IMR-90 (cell line): ENCODE measurements around the gene C6orf89. TPM values are rescaled to one million over a fixed set of nuclear protein-coding genes. Genes with fewer than 3 reads are reported as not detected.

Experiments used
- ATAC-seq: fragments of 200-7000 bp; cut with Tn5 transposase; 2 replicates; pipeline ENCODE4 v1.9.1; 2020; ENCODE audit warnings: low read depth, mild to moderate bottlenecking, moderate library complexity
- BruUV-seq: library from RNA; stranded (reverse); fragments of 400-500 nt; replicated peaks from 2 replicates; lab custom pipeline; 2021; lab: Mats Ljungman, UMichigan
- CTCF ChIA-PET: fragments of 300-600 bp; formaldehyde crosslinking; extraction: SDS; loops from one replicate; lab custom pipeline; 2021; ENCODE audit warnings: antibody characterized with exemption; lab: Yijun Ruan, JAX
- POLR2A ChIA-PET: fragments of 300-600 bp; sonication (Branson Sonifier 250); formaldehyde crosslinking; loops from one replicate; lab custom pipeline; 2022; ENCODE audit warnings: antibody characterized with exemption; ENCODE audit not compliant: unreplicated experiment; lab: Charles Lee
- DNase-seq: peaks from one replicate; pipeline ENCODE4 v3.0.0; 2013
- H2AFZ ChIP-seq: replicated peaks from 2 replicates; pipeline ENCODE3; 2013; ENCODE audit warnings: low read length, mild to moderate bottlenecking; ENCODE audit not compliant: poor library complexity
- H2AK5ac ChIP-seq: 2 replicates; pipeline ENCODE4 v1.6.1; 2013; ENCODE audit warnings: low read depth, low read length, inconsistent platforms
- H2AK9ac ChIP-seq: replicated peaks from 2 replicates; pipeline ENCODE3; 2013; ENCODE audit warnings: mild to moderate bottlenecking, low read depth, low read length, moderate library complexity; ENCODE audit not compliant: poor library complexity
- H2BK120ac ChIP-seq: 2 replicates; pipeline ENCODE4 v1.6.1; 2013; ENCODE audit warnings: low read depth, low read length, inconsistent platforms
- H2BK15ac ChIP-seq: 3 replicates; pipeline ENCODE4 v1.6.1; 2013; ENCODE audit warnings: low read depth, low read length, inconsistent platforms
- H2BK20ac ChIP-seq: 2 replicates; pipeline ENCODE4 v1.6.1; 2013; ENCODE audit warnings: low read depth, mild to moderate bottlenecking, inconsistent platforms, low read length, moderate library complexity
- H2BK5ac ChIP-seq: 2 replicates; pipeline ENCODE4 v1.6.1; 2013; ENCODE audit warnings: mild to moderate bottlenecking, low read depth, low read length, inconsistent platforms; ENCODE audit not compliant: poor library complexity, severe bottlenecking
- H3K14ac ChIP-seq: replicated peaks from 2 replicates; pipeline ENCODE4 v1.6.1; 2013; ENCODE audit warnings: low read depth, low read length, inconsistent platforms
- H3K18ac ChIP-seq: 2 replicates; pipeline ENCODE4 v1.6.1; 2013; ENCODE audit warnings: low read depth, low read length, control low read depth
- H3K23ac ChIP-seq: 2 replicates; pipeline ENCODE4 v1.6.1; 2013; ENCODE audit warnings: low read depth, low read length, inconsistent platforms
- H3K27ac ChIP-seq: 2 replicates; pipeline ENCODE4 v1.5.1; 2013; ENCODE audit warnings: mild to moderate bottlenecking, control low read depth, low read length; ENCODE audit not compliant: insufficient read depth
- H3K27me3 ChIP-seq: 2 replicates; pipeline ENCODE4 v1.6.1; 2013; ENCODE audit warnings: low read length; ENCODE audit not compliant: control insufficient read depth, insufficient read depth
- H3K36me3 ChIP-seq: 2 replicates; pipeline ENCODE4 v1.6.1; 2013; ENCODE audit warnings: low read length, mixed read lengths; ENCODE audit not compliant: control insufficient read depth, insufficient read depth
- H3K4ac ChIP-seq: 2 replicates; pipeline ENCODE4 v1.6.1; 2013; ENCODE audit warnings: low read depth, low read length, inconsistent platforms
- H3K4me1 ChIP-seq: 2 replicates; pipeline ENCODE4 v1.6.1; 2013; ENCODE audit warnings: low read length, mixed read lengths; ENCODE audit not compliant: control insufficient read depth, insufficient read depth
- H3K4me2 ChIP-seq: 2 replicates; pipeline ENCODE4 v1.6.1; 2013; ENCODE audit warnings: low read depth, mild to moderate bottlenecking, control low read depth, low read length, moderate library complexity
- H3K4me3 ChIP-seq: 2 replicates; pipeline ENCODE4 v1.5.1; 2013; ENCODE audit warnings: low read depth, mild to moderate bottlenecking, control low read depth, low read length, moderate library complexity; ENCODE audit not compliant: insufficient read depth
- H3K56ac ChIP-seq: 2 replicates; pipeline ENCODE4 v1.6.1; 2013; ENCODE audit warnings: low read length, inconsistent platforms; ENCODE audit not compliant: insufficient read depth; ENCODE audit errors: extremely low read depth
- H3K79me1 ChIP-seq, 2 experiments: 2 replicates each; pipeline ENCODE4 v1.6.1; 2013; ENCODE audit warnings: low read length in 2 of 2, inconsistent platforms in 1 of 2, low read depth in 1 of 2
- H3K9ac ChIP-seq: 2 replicates; pipeline ENCODE4 v1.6.1; 2013; ENCODE audit warnings: low read depth, low read length, control low read depth
- H3K9me1 ChIP-seq: 2 replicates; pipeline ENCODE4 v1.6.1; 2013; ENCODE audit warnings: low read length, inconsistent platforms; ENCODE audit not compliant: insufficient read depth
- H3K9me3 ChIP-seq: 2 replicates; pipeline ENCODE4 v1.6.1; 2013; ENCODE audit warnings: low read length; ENCODE audit not compliant: control insufficient read depth, insufficient read depth
- H4K20me1 ChIP-seq: 2 replicates; pipeline ENCODE4 v1.6.1; 2013; ENCODE audit warnings: low read length, inconsistent platforms; ENCODE audit not compliant: insufficient read depth
- H4K5ac ChIP-seq: 2 replicates; pipeline ENCODE4 v1.6.1; 2013; ENCODE audit warnings: mild to moderate bottlenecking, low read depth, low read length, control low read depth
- H4K8ac ChIP-seq, 2 experiments: 2 replicates each; pipeline ENCODE4 v1.6.1; 2013; ENCODE audit warnings: low read depth in 2 of 2, low read length in 2 of 2, control low read depth in 1 of 2, inconsistent platforms in 1 of 2
- H4K91ac ChIP-seq: 2 replicates; pipeline ENCODE4 v1.6.1; 2013; ENCODE audit warnings: low read depth, low read length, inconsistent platforms; ENCODE audit not compliant: insufficient read depth
- BHLHE40 ChIP-seq: fragments of 150-350 bp; IDR thresholded peaks from 2 replicates; pipeline ENCODE4 v1.6.1; 2016; ENCODE audit warnings: mild to moderate bottlenecking, low read depth, low read length
- CEBPB ChIP-seq: IDR thresholded peaks from 2 replicates; pipeline ENCODE4 v1.6.1; 2012; ENCODE audit warnings: low read depth, low read length, improper control_type of control experiment
- CHD1 ChIP-seq: IDR thresholded peaks from 2 replicates; pipeline ENCODE4 v1.6.1; 2012; ENCODE audit warnings: low read depth, low read length, improper control_type of control experiment
- CTCF ChIP-seq: conservative IDR thresholded peaks from 2 replicates; pipeline ENCODE4 v1.5.1; 2012; ENCODE audit warnings: mild to moderate bottlenecking, low read depth, low read length, improper control_type of control experiment
- ELK1 ChIP-seq: fragments of 150-350 bp; IDR thresholded peaks from 2 replicates; pipeline ENCODE4 v1.6.1; 2016; ENCODE audit warnings: low read depth, mild to moderate bottlenecking, low read length, moderate library complexity, borderline replicate concordance
- FOS ChIP-seq: fragments of 150-350 bp; IDR thresholded peaks from 2 replicates; pipeline ENCODE4 v1.6.1; 2016; ENCODE audit warnings: low read depth, low read length
- MAZ ChIP-seq: IDR thresholded peaks from 2 replicates; pipeline ENCODE4 v1.6.1; 2012; ENCODE audit warnings: low read depth, mild to moderate bottlenecking, low read length, improper control_type of control experiment, moderate library complexity, borderline replicate concordance
- MXI1 ChIP-seq: IDR thresholded peaks from 2 replicates; pipeline ENCODE4 v1.6.1; 2012; ENCODE audit warnings: low read depth, mild to moderate bottlenecking, low read length, moderate library complexity, borderline replicate concordance
- NFE2L2 ChIP-seq: fragments of 150-350 bp; IDR thresholded peaks from 2 replicates; pipeline ENCODE4 v1.6.1; 2016; ENCODE audit warnings: low read depth, mild to moderate bottlenecking, low read length
- POLR2A ChIP-seq: IDR thresholded peaks from 2 replicates; pipeline ENCODE4 v1.6.1; 2012; ENCODE audit warnings: mild to moderate bottlenecking, low read depth, low read length
- SMC3 ChIP-seq: fragments of 150-350 bp; IDR thresholded peaks from 2 replicates; pipeline ENCODE4 v1.6.1; 2016; ENCODE audit warnings: low read depth, mild to moderate bottlenecking, antibody characterized with exemption, low read length, moderate library complexity
- USF2 ChIP-seq: fragments of 150-350 bp; IDR thresholded peaks from 2 replicates; pipeline ENCODE4 v1.6.1; 2017; ENCODE audit warnings: mild to moderate bottlenecking, antibody characterized with exemption, low read length, low read depth
- WGBS, 2 experiments: methylation state at CpG; one replicate each; pipeline versions ENCODE4 v1.1.5 to v1.1.7; 2013; ENCODE audit warnings: missing lambda C conversion rate in 2 of 2; ENCODE audit not compliant: insufficient read length in 1 of 2; ENCODE audit errors: extremely low coverage in 2 of 2; 5-methylcytosine and 5-hydroxymethylcytosine counted together
- dilution Hi-C: fragments of 300-500 bp; cut with HindIII; formaldehyde crosslinking; loops from one replicate; pipeline ENCODE4 v1.14.3; 2018; ENCODE audit warnings: low sequenced_read_pairs; ENCODE audit not compliant: unreplicated experiment
- in situ Hi-C: fragments of 300-500 bp; cut with MboI; formaldehyde crosslinking; loops from 3 replicates; pipeline ENCODE4 v1.14.3; 2019; ENCODE audit warnings: low sequenced_read_pairs, inconsistent platforms, mixed read lengths
- intact Hi-C: fragments of 100-400 bp; cut with micrococcal nuclease; formaldehyde crosslinking; loops from 2 replicates; pipeline ENCODE4 v1.10.0; 2022
- polyA plus RNA-seq, 3 experiments: library from polyadenylated mRNA; depleted of rRNA; stranded (reverse); fragments of >200 nt; gene quantifications; 2 replicates each; pipeline ENCODE4 v1.2.3, GENCODE V29; 2012; ENCODE audit warnings: low replicate concordance in 1 of 3
- total RNA-seq: library from RNA; depleted of rRNA; stranded (reverse); fragments of >200 nt; gene quantifications from 2 replicates; pipeline ENCODE4 v1.2.3, GENCODE V29; 2012

Gene C6orf89
- total and polyA plus RNA-seq, 2 of the 4 experiments (the other 2 are of a cell fraction): 30.8 to 52.3 TPM

- Histone ChIP-seq H3K4ac (no peak overlapping the region), H3K9me1 (no peaks in the 10 kb centered on the region; the same call in 1 of the 2 replicates), H3K79me1 (peaks cover 0 to 6% of the 10 kb centered on the region in 2 experiments; a peak in 1 of 4 replicates), H3K4me2 (no peak overlapping the region), H4K8ac (no peak overlapping the region), H3K9me3 (no peaks in the 10 kb centered on the region), H3K14ac (no peak overlapping the region), H2BK15ac (no peak overlapping the region), H2BK120ac (no peak overlapping the region), H3K18ac (no peak overlapping the region), H3K36me3 (peaks cover 28% of the 10 kb centered on the region), H2BK20ac (no peak overlapping the region), H3K4me1 (peaks cover 4% of the 10 kb centered on the region), H4K5ac (no peak overlapping the region), H2AK9ac (no peak overlapping the region), H3K27ac (no peak overlapping the region), H3K4me3 (no peak overlapping the region), H2AFZ (no peak overlapping the region), H3K23ac (no peak overlapping the region), H2AK5ac (no peak overlapping the region), H4K91ac (no peak overlapping the region), H3K9ac (no peak overlapping the region), H4K20me1 (peaks cover 9% of the 10 kb centered on the region; the same call in 1 of the 2 replicates), H3K27me3 (no peaks in the 10 kb centered on the region), H2BK5ac (no peak overlapping the region), H3K56ac (no peak overlapping the region)
- POLR2A ChIA-PET: no interaction called here
- no peak for TF ChIP-seq ELK1
- TF ChIP-seq CHD1: no peak
- no peak for TF ChIP-seq CEBPB
- no peak for TF ChIP-seq FOS
- TF ChIP-seq SMC3: no peak
- no peak for TF ChIP-seq MAZ
- no peak for TF ChIP-seq CTCF
- TF ChIP-seq POLR2A: no peak
- no peak for TF ChIP-seq NFE2L2
- no peak for TF ChIP-seq BHLHE40
- no peak for TF ChIP-seq MXI1
- TF ChIP-seq USF2: no peak
- CTCF ChIA-PET: no interaction called here
- intact Hi-C loops: no loop called here
- ATAC-seq (no peak), DNase-seq (no peak)
- WGBS, 2 experiments: no CpG with 5 or more reads among the region's 6 CpGs
- in situ Hi-C loops: no loop called here
- BruUV-seq: no TSS peak
- dilution Hi-C loops: no loop called here
Measured at GRCh38 chr6:36964349-36964748, 78.6 kb downstream of the C6orf89 start.
